ENCODE measurements around the gene EPB41. TPM values are rescaled to one million over a fixed set of nuclear protein-coding genes. Genes with fewer than 3 reads are reported as not detected.
"Not testable (repeated sequence)": the region's sequence is repeated elsewhere in the genome, so short reads cannot be mapped to it uniquely, and the experiment has no call there.

Gene EPB41
- total RNA-seq, 1 experiment from 2014 or later = 14.5 TPM

- DNase-seq (ENCODE audit: low read depth) = no peak
Measured at GRCh38 chr1:29128739-29129138, 214.4 kb downstream of the EPB41 start.

GRCh38 chr1:29129916-29130315 lies 215.5 kb downstream of the EPB41 start:
- DNase-seq (ENCODE audit: low read depth) = no peak

DNA sequence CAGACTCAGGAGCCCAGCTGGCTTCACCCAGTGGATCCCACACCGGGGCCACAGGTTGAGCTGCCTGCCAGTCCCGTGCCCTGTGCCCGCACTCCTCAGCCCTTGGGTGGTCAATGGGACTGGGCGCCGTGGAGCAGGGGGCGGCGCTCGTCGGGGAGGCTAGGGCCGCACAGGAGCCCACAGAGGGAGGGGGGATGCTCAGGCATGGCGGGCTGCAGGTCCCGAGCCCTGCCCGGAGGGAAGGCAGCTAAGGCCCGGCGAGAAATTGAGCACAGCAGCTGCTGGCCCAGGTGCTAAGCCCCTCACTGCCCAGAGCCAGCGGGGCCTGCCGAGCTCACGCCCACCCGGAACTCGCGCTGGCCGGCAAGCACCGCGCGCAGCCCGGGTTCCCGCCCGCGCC lies 216.7 kb downstream of the EPB41 start:
- not testable (repeated sequence) for DNase-seq (ENCODE audit: low read depth)

GRCh38 chr1:29133861-29134694 lies 219.7 kb downstream of the EPB41 start:
- no peak for DNase-seq (ENCODE audit: low read depth)

- DNase-seq (ENCODE audit: low read depth) = no peak
Measured at GRCh38 chr1:29134695-29135028, 220.3 kb downstream of the EPB41 start.

- DNase-seq (ENCODE audit: low read depth) = no peak
Measured at GRCh38 chr1:29136391-29136915, 222.1 kb downstream of the EPB41 start.

DNA sequence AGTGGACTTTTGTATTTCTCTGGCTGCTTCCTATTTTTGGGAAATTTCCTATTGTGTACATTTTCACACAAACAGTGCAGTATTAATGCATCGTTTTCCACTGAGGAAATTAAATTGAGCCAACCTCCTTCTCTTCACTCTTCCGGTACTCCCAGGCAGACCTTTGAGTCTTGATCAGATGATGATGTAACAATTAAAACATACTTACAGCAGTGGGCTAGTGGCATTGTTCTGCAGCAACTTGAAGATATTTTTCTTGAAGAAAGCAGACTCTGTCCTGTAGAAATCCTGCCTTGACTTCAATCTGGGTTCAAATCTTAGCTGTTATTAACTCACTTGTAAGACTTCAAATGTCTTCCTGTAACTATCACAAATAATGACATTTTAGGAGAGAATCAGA lies 228.3 kb downstream of the EPB41 start:
- DNase-seq (ENCODE audit: low read depth) = no peak

GRCh38 chr1:29144178-29144577 lies 229.8 kb downstream of the EPB41 start:
- DNase-seq (ENCODE audit: low read depth) = no peak

- DNase-seq (ENCODE audit: low read depth) = no peak
Measured at GRCh38 chr1:29145739-29146437, 231.5 kb downstream of the EPB41 start.

- DNase-seq (ENCODE audit: low read depth) = no peak
Measured at GRCh38 chr1:29148656-29149491, 234.5 kb downstream of the EPB41 start.

GRCh38 chr1:29150346-29150745 lies 236.0 kb downstream of the EPB41 start:
- DNase-seq (ENCODE audit: low read depth) = not testable (repeated sequence)

DNA sequence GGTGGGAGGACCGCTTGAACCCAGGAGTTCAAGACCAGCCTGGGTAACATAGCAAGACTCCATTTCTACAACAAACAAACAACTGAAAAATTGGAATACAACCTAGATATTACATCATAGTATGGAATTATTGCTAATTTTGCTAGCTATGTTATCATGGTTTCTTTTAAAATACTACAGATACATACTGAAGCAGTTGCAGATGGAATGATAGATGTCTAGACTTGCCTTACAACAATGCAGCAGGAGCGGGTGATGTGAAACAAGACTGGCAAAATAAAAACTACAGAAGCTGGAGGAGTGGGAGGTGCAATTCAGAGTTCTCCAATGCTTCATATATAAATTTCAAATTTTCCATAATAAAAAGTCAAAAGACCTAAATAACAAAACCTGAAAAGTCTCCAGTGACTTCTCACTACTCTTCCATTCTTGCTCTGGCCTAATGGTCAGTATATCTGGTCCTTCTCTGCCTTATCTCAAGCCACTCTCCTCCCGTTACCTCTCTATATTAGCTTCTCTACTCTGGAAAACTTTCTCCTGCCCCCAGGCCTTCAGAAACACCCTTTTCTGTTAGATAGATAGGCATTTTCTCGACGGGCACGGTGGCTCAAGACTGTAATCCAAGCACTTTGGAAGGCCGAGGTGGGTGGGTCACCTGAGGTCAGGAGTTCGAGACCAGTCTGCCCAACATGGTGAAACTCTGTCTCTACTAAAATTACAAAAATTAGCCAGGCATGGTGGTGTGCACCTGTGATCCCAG lies 237.9 kb downstream of the EPB41 start:
- no peak for DNase-seq (ENCODE audit: low read depth)

- no peak for DNase-seq (ENCODE audit: low read depth)
Measured at GRCh38 chr1:29156543-29157268, 242.3 kb downstream of the EPB41 start.

DNA sequence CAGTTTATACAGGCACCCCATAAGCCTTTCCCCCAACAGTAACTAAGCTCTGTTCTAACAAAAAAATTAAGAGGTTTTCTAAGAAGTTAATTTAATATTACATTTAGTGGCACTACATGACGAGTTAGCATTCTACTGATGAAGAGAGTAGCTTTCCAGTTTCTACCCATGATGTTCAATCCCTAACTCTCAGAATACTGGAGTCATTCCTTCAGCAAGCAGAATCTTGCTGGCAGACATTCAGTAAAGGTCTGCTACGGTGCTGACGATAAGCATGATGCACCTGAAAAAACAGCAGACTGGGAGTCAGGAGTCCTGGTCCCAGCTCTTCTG lies 242.9 kb downstream of the EPB41 start:
- DNase-seq (ENCODE audit: low read depth) = no peak

DNA sequence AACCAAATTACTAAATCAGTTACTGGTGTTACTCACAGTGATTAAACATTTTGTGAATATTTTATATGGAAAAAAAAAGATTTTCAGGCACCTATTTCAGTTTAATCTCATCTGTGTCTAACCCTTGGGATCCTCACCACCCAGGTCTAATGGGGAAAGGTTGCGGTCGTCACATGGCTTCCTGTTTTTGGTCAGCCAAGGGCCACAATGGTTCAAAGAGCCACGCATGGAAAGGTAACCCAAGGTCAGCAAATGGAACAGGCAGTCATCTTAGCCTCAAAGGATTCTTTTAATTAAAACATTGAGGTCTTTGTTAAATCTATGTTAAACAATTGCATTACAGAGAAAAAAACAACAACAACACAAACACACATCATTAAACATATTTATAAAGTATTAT lies 245.4 kb downstream of the EPB41 start:
- no peak for DNase-seq (ENCODE audit: low read depth)

- no peak for DNase-seq (ENCODE audit: low read depth)
Measured at GRCh38 chr1:29162025-29162424, 247.7 kb downstream of the EPB41 start.

- no peak for DNase-seq (ENCODE audit: low read depth)
Measured at GRCh38 chr1:29162476-29163138, 248.2 kb downstream of the EPB41 start.

GRCh38 chr1:29164588-29164987 lies 250.2 kb downstream of the EPB41 start:
- no peak for DNase-seq (ENCODE audit: low read depth)

- no peak for DNase-seq (ENCODE audit: low read depth)
Measured at GRCh38 chr1:29166291-29166878, 252.0 kb downstream of the EPB41 start.

DNA sequence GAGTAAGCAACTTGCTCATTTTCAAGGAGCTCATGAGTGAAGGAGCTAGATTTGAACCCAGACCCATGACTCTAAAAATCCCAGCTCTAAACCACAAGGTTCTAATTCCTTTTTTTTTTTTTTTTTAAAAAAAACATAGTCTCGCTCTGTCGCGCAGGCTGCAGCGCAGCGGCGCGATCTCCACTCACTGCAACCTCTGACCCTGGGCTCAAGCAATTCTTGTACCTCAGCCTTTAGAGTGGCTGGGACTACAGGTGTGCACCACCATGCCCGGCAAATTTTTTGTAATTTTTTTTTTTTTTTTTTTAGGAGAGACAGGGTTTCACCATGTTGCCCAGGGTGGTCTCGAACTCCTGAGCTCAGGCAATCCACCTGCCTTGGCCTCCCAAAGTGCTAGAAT lies 253.5 kb downstream of the EPB41 start:
- no peak for DNase-seq (ENCODE audit: low read depth)
